Liver (tissue), 3 donors: Measurements from ENCODE around the gene SORL1-AS1.
A peak's percentile ranks its signal among the peaks of the same experiment; 100 is the strongest.

Source experiments
- CTCF ChIP-seq: fragments of 150-350 bp; IDR thresholded peaks from 2 replicates; pipeline ENCODE4 v1.5.1; 2017; ENCODE audit warnings: improper control_type of control experiment, low read depth, low read length; ENCODE audit not compliant: missing input control
- GABPA ChIP-seq, 2 donors: IDR thresholded peaks in 1 of 2; conservative IDR thresholded peaks in 1 of 2; 2 replicates each; pipeline ENCODE4 v1.6.1; 2016; ENCODE audit warnings: antibody characterized with exemption in 2 of 2, mild to moderate bottlenecking in 1 of 2, moderate library complexity in 1 of 2
- HNF4G ChIP-seq: IDR thresholded peaks from 2 replicates; pipeline ENCODE4 v1.6.1; 2016; ENCODE audit warnings: antibody characterized with exemption
- RAD21 ChIP-seq, 2 donors: IDR thresholded peaks; 2 replicates each; pipeline ENCODE4 v1.6.1; 2016; ENCODE audit warnings: antibody characterized with exemption in 2 of 2, mild to moderate bottlenecking in 2 of 2
- REST ChIP-seq: IDR thresholded peaks from 2 replicates; pipeline ENCODE4 v1.6.1; 2016; ENCODE audit warnings: antibody characterized with exemption, mild to moderate bottlenecking
- SP1 ChIP-seq: IDR thresholded peaks from 2 replicates; pipeline ENCODE4 v1.6.1; 2018; ENCODE audit warnings: antibody characterized with exemption, mild to moderate bottlenecking
- TAF1 ChIP-seq: conservative IDR thresholded peaks from 2 replicates; pipeline ENCODE4 v1.6.1; 2016; ENCODE audit warnings: antibody characterized with exemption, mild to moderate bottlenecking
- YY1 ChIP-seq: IDR thresholded peaks from 2 replicates; pipeline ENCODE4 v1.6.1; 2016; ENCODE audit warnings: antibody characterized with exemption, mild to moderate bottlenecking
- ZBTB33 ChIP-seq: IDR thresholded peaks from 2 replicates; pipeline ENCODE4 v1.6.1; 2016; ENCODE audit warnings: antibody characterized with exemption
- donor health status: healthy.
- donor health status: healthy.

- TF ChIP-seq HNF4G (no peak), CTCF (peak; percentile 17), RAD21 (IDR thresholded peaks at IDR 0.05) (peak; percentile 64 to 72), YY1 (no peak), SP1 (no peak), TAF1 (no peak), REST (no peak), GABPA (IDR thresholded peaks at IDR 0.05 in 1 of 2, conservative IDR thresholded peaks at IDR 0.05 in 1 of 2) (no peak), ZBTB33 (no peak)
These were observed 6.0 kb downstream of the SORL1-AS1 start for GRCh38 chr11:121446752-121447156.
